ENCODE measurements around the gene GP1BB. TPM values are rescaled to one million over a fixed set of nuclear protein-coding genes. Genes with fewer than 3 reads are reported as not detected.

GP1BB gene
- total RNA-seq, 1 donor from 2014 or later, result 24.8 TPM

Other genes with a start within 250 kb of the GP1BB start
- 18.4 TPM for gene UFD1, start 244.3 kb upstream of the GP1BB start, total RNA-seq
- 0.49 TPM for gene CDC45, start 243.6 kb upstream of the GP1BB start, total RNA-seq
- 56.1 TPM for gene CLDN5, start 199.1 kb upstream of the GP1BB start, total RNA-seq
- 235 TPM for gene SEPTIN5, start 9.0 kb upstream of the GP1BB start, total RNA-seq
- not detected for gene TBX1, start 37.2 kb downstream of the GP1BB start, total RNA-seq
- 3.4 TPM for gene GNB1L, start 131.3 kb downstream of the GP1BB start, total RNA-seq
- gene RTL10, start 131.3 kb downstream of the GP1BB start, total RNA-seq, result 8.1 TPM
- 42.8 TPM for gene COMT, start 218.2 kb downstream of the GP1BB start, total RNA-seq
- 11.6 TPM for gene TXNRD2, start 218.3 kb downstream of the GP1BB start, total RNA-seq

Data from temporal lobe (tissue), 1 donor.